Uterus (tissue), 2 donors: Measurements from ENCODE around the gene SLC48A1.

Experiments used
- CTCF ChIP-seq, 4 experiments: fragments of 200-600 bp in 2 of 4; fragments of 450-650 bp in 2 of 4; sonication (generic) in 2 of 4; IDR thresholded peaks; one replicate each; pipeline ENCODE4 v1.5.1; 2016 to 2019; ENCODE audit warnings: antibody characterized with exemption in 4 of 4, mild to moderate bottlenecking in 2 of 4, moderate library complexity in 1 of 4
- POLR2A ChIP-seq, 2 donors: fragments of 450-650 bp; IDR thresholded peaks; one replicate each; pipeline ENCODE4 v1.6.1; 2016; ENCODE audit warnings: antibody characterized with exemption in 2 of 2, mild to moderate bottlenecking in 1 of 2, moderate library complexity in 1 of 2

GRCh38 chr12:47725893-47726292 lies 47.1 kb upstream of the SLC48A1 start:
- TF ChIP-seq CTCF (IDR thresholded peaks at IDR 0.05) = no peak
- TF ChIP-seq POLR2A (IDR thresholded peaks at IDR 0.05) = no peak
